NCI-H2227 (cell line): ENCODE data around the gene LGALS13.

ENCODE experiments used
- DNase-seq: peaks from one replicate; lab custom pipeline; 2025; ENCODE audit not compliant: unreplicated experiment; lab: John Stamatoyannopoulos, UW

Gene LGALS13

GRCh38 chr19:39602224-39602623 is at the start of gene LGALS13:
Gene LGALS13, plus strand, starts transcription at chr19:39602524. Its CDS starts 45 bp downstream, at chr19:39602569.
- peak; percentile 76 for DNase-seq

GRCh38 chr19:39553082-39553652 is 49.2 kb upstream of the LGALS13 start:
- DNase-seq = no peak

GRCh38 chr19:39554701-39555311 is 47.5 kb upstream of the LGALS13 start:
- DNase-seq = no peak

- DNase-seq = no peak
These were observed 46.4 kb upstream of the LGALS13 start for GRCh38 chr19:39555883-39556282.

- no peak for DNase-seq
These were observed 44.3 kb upstream of the LGALS13 start for GRCh38 chr19:39557811-39558623.

GRCh38 chr19:39558624-39559117 is 43.7 kb upstream of the LGALS13 start:
- no peak for DNase-seq

- no peak for DNase-seq
These were observed 38.9 kb upstream of the LGALS13 start for GRCh38 chr19:39563408-39563807.

- DNase-seq = no peak
These were observed 36.3 kb upstream of the LGALS13 start for GRCh38 chr19:39566064-39566463.

GRCh38 chr19:39568604-39569003 is 33.7 kb upstream of the LGALS13 start:
- no peak for DNase-seq

- DNase-seq = no peak
These were observed 19.9 kb upstream of the LGALS13 start for GRCh38 chr19:39582442-39582841.

- DNase-seq = no peak
These were observed 19.3 kb upstream of the LGALS13 start for GRCh38 chr19:39582891-39583625.

GRCh38 chr19:39587496-39587895 is 14.8 kb upstream of the LGALS13 start:
- no peak for DNase-seq

- no peak for DNase-seq
These were observed 14.3 kb upstream of the LGALS13 start for GRCh38 chr19:39588066-39588465.

GRCh38 chr19:39590265-39590664 is 12.1 kb upstream of the LGALS13 start:
- no peak for DNase-seq

GRCh38 chr19:39592381-39592780 is 9.9 kb upstream of the LGALS13 start:
- DNase-seq = no peak

GRCh38 chr19:39595950-39596349 is 6.4 kb upstream of the LGALS13 start:
- no peak for DNase-seq

GRCh38 chr19:39596911-39597310 is 5.4 kb upstream of the LGALS13 start:
- no peak for DNase-seq

GRCh38 chr19:39599116-39599515 is 3.2 kb upstream of the LGALS13 start:
- DNase-seq = no peak

GRCh38 chr19:39603825-39604224 is 1.5 kb downstream of the LGALS13 start:
- DNase-seq = no peak

GRCh38 chr19:39607021-39607420 is 4.7 kb downstream of the LGALS13 start:
- DNase-seq = no peak

GRCh38 chr19:39607561-39607960 is 5.2 kb downstream of the LGALS13 start:
- DNase-seq = no peak
